Measurements from ENCODE around the gene CMKLR1. TPM values are rescaled to one million over a fixed set of nuclear protein-coding genes. Genes with fewer than 3 reads are reported as not detected.

The CMKLR1 gene
- total RNA-seq, 3 donors from 2014 or later (not counting 1 experiment from before 2014, with no cell fraction given): 40.7 to 99.1 (median 63.2) TPM

GRCh38 chr12:108371801-108372344, 32.8 kb upstream of the CMKLR1 start:
- Mint-ChIP-seq H3K27ac (no peak overlapping the region), H3K27me3 (ENCODE audit: low read depth in 2 of 2) (peaks cover 0 to 3% of the 10 kb centered on the region in 2 donors), H3K4me3 (no peak overlapping the region), H3K4me1 (peaks cover 7 to 28% of the 10 kb centered on the region in 2 donors), H3K9me3 (peaks cover 6 to 13% of the 10 kb centered on the region in 2 donors), H3K36me3 (peaks cover 7% of the 10 kb centered on the region)
- no peak for DNase-seq
- Histone ChIP-seq H3K4me1 (ENCODE audit: control insufficient read depth, insufficient read depth, low read length) (peaks cover 10% of the 10 kb centered on the region), H3K4me3 (ENCODE audit: low read length) (no peak overlapping the region), H3K36me3 (ENCODE audit: control insufficient read depth, insufficient read depth, low read length) (no peaks in the 10 kb centered on the region), H3K27me3 (ENCODE audit: control insufficient read depth, insufficient read depth, low read length) (no peaks in the 10 kb centered on the region), H3K9me3 (ENCODE audit: control insufficient read depth, insufficient read depth, low read length) (peaks cover 19% of the 10 kb centered on the region), H3K27ac (ENCODE audit: low read length) (no peak overlapping the region)
- TF ChIP-seq CTCF (IDR thresholded peaks at IDR 0.05): no peak
- 79% methylated on average over 6 of the region's 6 CpGs for WGBS (ENCODE audit: insufficient coverage)
- no peak for ATAC-seq
- intact Hi-C loops (cut with micrococcal nuclease): no loop called here

GRCh38 chr12:108370415-108370814, 31.3 kb upstream of the CMKLR1 start:
- Histone ChIP-seq H3K9me3 (ENCODE audit: control insufficient read depth, insufficient read depth, low read length) (peaks cover 19% of the 10 kb centered on the region), H3K4me1 (ENCODE audit: control insufficient read depth, insufficient read depth, low read length) (peaks cover 10% of the 10 kb centered on the region), H3K36me3 (ENCODE audit: control insufficient read depth, insufficient read depth, low read length) (no peaks in the 10 kb centered on the region), H3K4me3 (ENCODE audit: low read length) (no peak overlapping the region), H3K27me3 (ENCODE audit: control insufficient read depth, insufficient read depth, low read length) (no peaks in the 10 kb centered on the region), H3K27ac (ENCODE audit: low read length) (no peak overlapping the region)
- Mint-ChIP-seq H3K9me3 (peaks cover 6 to 10% of the 10 kb centered on the region in 2 donors), H3K4me3 (no peak overlapping the region), H3K27me3 (ENCODE audit: low read depth in 2 of 2) (no peaks in the 10 kb centered on the region), H3K27ac (no peak overlapping the region), H3K36me3 (peaks cover 7% of the 10 kb centered on the region), H3K4me1 (peaks cover 8 to 37% of the 10 kb centered on the region in 2 donors)
- WGBS (ENCODE audit: insufficient coverage): 82% methylated on average over 5 of the region's 5 CpGs
- DNase-seq (no peak), ATAC-seq (no peak)
- intact Hi-C loops (cut with micrococcal nuclease): no loop called here
- no peak for TF ChIP-seq CTCF (IDR thresholded peaks at IDR 0.05)

GRCh38 chr12:108369736-108370396, 30.8 kb upstream of the CMKLR1 start:
- no peaks in the 10 kb centered on the region for H3K27me3 ChIP-seq (ENCODE audit: control insufficient read depth, insufficient read depth, low read length)
- Mint-ChIP-seq H3K4me1 (peaks cover 13 to 42% of the 10 kb centered on the region in 2 donors), H3K4me3 (no peak overlapping the region), H3K9me3 (peaks cover 6 to 10% of the 10 kb centered on the region in 2 donors), H3K27ac (no peak overlapping the region), H3K36me3 (peaks cover 7% of the 10 kb centered on the region), H3K27me3 (ENCODE audit: low read depth in 2 of 2) (no peaks in the 10 kb centered on the region)
- H3K9me3 ChIP-seq (ENCODE audit: control insufficient read depth, insufficient read depth, low read length): peaks cover 19% of the 10 kb centered on the region
- ATAC-seq (no peak), DNase-seq (no peak)
- no peaks in the 10 kb centered on the region for H3K36me3 ChIP-seq (ENCODE audit: control insufficient read depth, insufficient read depth, low read length)
- H3K4me3 ChIP-seq (ENCODE audit: low read length): no peak overlapping the region
- intact Hi-C loops (cut with micrococcal nuclease): no loop called here
- no peak for TF ChIP-seq CTCF (IDR thresholded peaks at IDR 0.05)
- WGBS (ENCODE audit: insufficient coverage): 94% methylated on average over 4 of the region's 5 CpGs
- H3K27ac ChIP-seq (ENCODE audit: low read length): no peak overlapping the region
- peaks cover 10% of the 10 kb centered on the region for H3K4me1 ChIP-seq (ENCODE audit: control insufficient read depth, insufficient read depth, low read length)
